Esophagus (tissue), 2 donors: ENCODE measurements around the gene PRDM10. TPM values are rescaled to one million over a fixed set of nuclear protein-coding genes. Genes with fewer than 3 reads are reported as not detected.

Experiments
- H3K27ac ChIP-seq, 2 donors: one replicate each; pipeline ENCODE4 v1.5.1; 2013; ENCODE audit warnings: low read depth in 2 of 2, mild to moderate bottlenecking in 2 of 2, inconsistent platforms in 1 of 2, low read length in 1 of 2, moderate library complexity in 1 of 2
- H3K27me3 ChIP-seq, 2 donors: one replicate each; pipeline ENCODE4 v1.6.1; 2013; ENCODE audit warnings: low read length in 2 of 2, control low read depth in 1 of 2, mild to moderate bottlenecking in 1 of 2; ENCODE audit not compliant: insufficient read depth in 2 of 2, control insufficient read depth in 1 of 2
- H3K36me3 ChIP-seq, 2 donors: one replicate each; pipeline ENCODE4 v1.6.1; 2013; ENCODE audit warnings: low read length in 1 of 2; ENCODE audit not compliant: control insufficient read depth in 2 of 2, insufficient read depth in 2 of 2
- H3K4me1 ChIP-seq, 2 donors: one replicate each; pipeline ENCODE4 v1.6.1; 2013; ENCODE audit warnings: low read length in 1 of 2; ENCODE audit not compliant: control insufficient read depth in 2 of 2, insufficient read depth in 2 of 2
- H3K4me3 ChIP-seq, 2 donors: one replicate each; pipeline ENCODE4 v1.5.1; 2013; ENCODE audit warnings: low read length in 2 of 2, mild to moderate bottlenecking in 2 of 2, low read depth in 1 of 2, moderate library complexity in 1 of 2
- H3K9me3 ChIP-seq, 2 donors: one replicate each; pipeline ENCODE4 v1.6.1; 2013; ENCODE audit warnings: mild to moderate bottlenecking in 2 of 2, low read depth in 1 of 2, low read length in 1 of 2, moderate library complexity in 1 of 2; ENCODE audit not compliant: control insufficient read depth in 2 of 2, insufficient read depth in 1 of 2
- WGBS, 2 donors: extraction: QIAGEN DNeasy Blood & Tissue Kit; methylation state at CpG; one replicate each; pipeline ENCODE4 v1.1.7; 2013; 5-methylcytosine and 5-hydroxymethylcytosine counted together
- polyA plus RNA-seq, 2 donors: library from polyadenylated mRNA; stranded (reverse); fragments of 200-250 nt; gene quantifications; one replicate each; pipeline ENCODE4 v1.2.3, GENCODE V29; 2013
- donor health status: healthy with polysubstance abuse.
- donor health status: Bipolar disorder and iron deficiency.

Gene PRDM10
- 1 to 10 TPM; 2.6 to 3.8 TPM for polyA plus RNA-seq

GRCh38 chr11:130002352-130002845, at the start of gene PRDM10:
PRDM10 (minus strand) TSS chr11:130002835; CDS start chr11:129960964, 41,871 bp downstream.
- no peaks in the 10 kb centered on the region for H3K36me3 ChIP-seq
- no peaks in the 10 kb centered on the region for H3K9me3 ChIP-seq
- H3K27ac ChIP-seq = peak within 1 kb of the TSS; percentile 97 to 100
- H3K4me3 ChIP-seq = peak within 1 kb of the TSS; percentile 82 to 99
- H3K4me1 ChIP-seq = peaks cover 2 to 3% of the 10 kb centered on the region in 2 donors
- no peaks in the 10 kb centered on the region for H3K27me3 ChIP-seq
- WGBS, 2 donors = 0 to 1% methylated on average over 25 to 33 of the region's 33 CpGs

- Histone ChIP-seq H3K4me1 (no peaks in the 10 kb centered on the region), H3K4me3 (no peak overlapping the region), H3K9me3 (no peaks in the 10 kb centered on the region), H3K27me3 (no peaks in the 10 kb centered on the region), H3K36me3 (no peaks in the 10 kb centered on the region), H3K27ac (no peak overlapping the region)
- WGBS, 2 donors = 81 to 91% methylated on average over 1 of the region's 1 CpG
Observed at GRCh38 chr11:130051082-130051481, 48.4 kb upstream of the PRDM10 start.

GRCh38 chr11:130050257-130050656, 47.6 kb upstream of the PRDM10 start:
- H3K9me3 ChIP-seq = no peaks in the 10 kb centered on the region
- H3K36me3 ChIP-seq = no peaks in the 10 kb centered on the region
- no peak overlapping the region for H3K27ac ChIP-seq
- H3K4me1 ChIP-seq = no peaks in the 10 kb centered on the region
- 27 to 42% methylated on average over 2 of the region's 2 CpGs for WGBS, 2 donors
- H3K27me3 ChIP-seq = no peaks in the 10 kb centered on the region
- no peak overlapping the region for H3K4me3 ChIP-seq

- no peaks in the 10 kb centered on the region for H3K4me1 ChIP-seq
- 83 to 89% methylated on average over 1 of the region's 1 CpG for WGBS, 2 donors
- H3K36me3 ChIP-seq = no peaks in the 10 kb centered on the region
- H3K4me3 ChIP-seq = no peak overlapping the region
- no peak overlapping the region for H3K27ac ChIP-seq
- H3K9me3 ChIP-seq = no peaks in the 10 kb centered on the region
- H3K27me3 ChIP-seq = no peaks in the 10 kb centered on the region
Observed at GRCh38 chr11:130049328-130049771, 46.7 kb upstream of the PRDM10 start.

- 74 to 91% methylated on average over 1 of the region's 1 CpG for WGBS, 2 donors
- H3K27ac ChIP-seq = no peak overlapping the region
- H3K36me3 ChIP-seq = no peaks in the 10 kb centered on the region
- peaks cover 0 to 3% of the 10 kb centered on the region in 2 donors for H3K4me1 ChIP-seq
- H3K9me3 ChIP-seq = no peaks in the 10 kb centered on the region
- H3K27me3 ChIP-seq = no peaks in the 10 kb centered on the region
- H3K4me3 ChIP-seq = no peak overlapping the region
Observed at GRCh38 chr11:130047141-130047540, 44.5 kb upstream of the PRDM10 start.

- Histone ChIP-seq H3K4me3 (peak overlapping the region in 1 of 2 donors; percentile 22), H3K4me1 (peaks cover 0 to 3% of the 10 kb centered on the region in 2 donors)
- 40 to 50% methylated on average over 5 of the region's 5 CpGs for WGBS, 2 donors
Observed at GRCh38 chr11:130043575-130043974, 40.9 kb upstream of the PRDM10 start.

GRCh38 chr11:130042093-130042591, 39.5 kb upstream of the PRDM10 start:
- no peaks in the 10 kb centered on the region for H3K27me3 ChIP-seq
- no peaks in the 10 kb centered on the region for H3K9me3 ChIP-seq
- 78 to 83% methylated on average over 16 of the region's 16 CpGs for WGBS, 2 donors
- H3K4me1 ChIP-seq = peaks cover 0 to 3% of the 10 kb centered on the region in 2 donors
- no peaks in the 10 kb centered on the region for H3K36me3 ChIP-seq
- no peak overlapping the region for H3K27ac ChIP-seq
- H3K4me3 ChIP-seq = no peak overlapping the region

More at GRCh38 chr11:130043575-130043974, 40.9 kb upstream of the PRDM10 start:
- no peaks in the 10 kb centered on the region for H3K9me3 ChIP-seq
- H3K27me3 ChIP-seq = no peaks in the 10 kb centered on the region
- H3K27ac ChIP-seq = no peak overlapping the region
- no peaks in the 10 kb centered on the region for H3K36me3 ChIP-seq

GRCh38 chr11:130040281-130040940, 37.8 kb upstream of the PRDM10 start:
- no peaks in the 10 kb centered on the region for H3K27me3 ChIP-seq
- no peaks in the 10 kb centered on the region for H3K9me3 ChIP-seq
- peaks cover 0 to 3% of the 10 kb centered on the region in 2 donors for H3K4me1 ChIP-seq
- no peak overlapping the region for H3K4me3 ChIP-seq
- H3K36me3 ChIP-seq = no peaks in the 10 kb centered on the region
- no peak overlapping the region for H3K27ac ChIP-seq
- WGBS, 2 donors = 91 to 92% methylated on average over 49 of the region's 49 CpGs

GRCh38 chr11:130037881-130038585, 35.4 kb upstream of the PRDM10 start:
- H3K36me3 ChIP-seq = no peaks in the 10 kb centered on the region
- no peak overlapping the region for H3K4me3 ChIP-seq
- no peaks in the 10 kb centered on the region for H3K9me3 ChIP-seq
- H3K27me3 ChIP-seq = no peaks in the 10 kb centered on the region
- H3K27ac ChIP-seq = no peak overlapping the region
- no peaks in the 10 kb centered on the region for H3K4me1 ChIP-seq
- WGBS, 2 donors = 58 to 64% methylated on average over 7 of the region's 7 CpGs
